ENCODE measurements around the gene ACTG1.

GRCh38 chr17:81479175-81480071 is 33.2 kb downstream of the ACTG1 start:
- no peak for TF ChIP-seq CTCF (IDR thresholded peaks at IDR 0.05)
- no peak for TF ChIP-seq POLR2A (IDR thresholded peaks at IDR 0.05; ENCODE audit: low read depth)

All from esophagus muscularis mucosa (tissue), 3 donors.